Measurements from ENCODE around the gene TJP2.

TJP2 gene

GRCh38 chr9:69190086-69190862, 16.2 kb downstream of the TJP2 start:
- TF ChIP-seq POLR2A (IDR thresholded peaks at IDR 0.05; ENCODE audit: low read depth, low read length): no peak
- FAIRE-seq: no peak
- DNase-seq (ENCODE audit: insufficient read length, low spot score): no peak

- FAIRE-seq (no peak), DNase-seq (ENCODE audit: insufficient read length, low spot score) (no peak)
- TF ChIP-seq POLR2A (IDR thresholded peaks at IDR 0.05; ENCODE audit: low read depth, low read length): no peak
Observed at GRCh38 chr9:69190863-69191181, 16.7 kb downstream of the TJP2 start.

DNA sequence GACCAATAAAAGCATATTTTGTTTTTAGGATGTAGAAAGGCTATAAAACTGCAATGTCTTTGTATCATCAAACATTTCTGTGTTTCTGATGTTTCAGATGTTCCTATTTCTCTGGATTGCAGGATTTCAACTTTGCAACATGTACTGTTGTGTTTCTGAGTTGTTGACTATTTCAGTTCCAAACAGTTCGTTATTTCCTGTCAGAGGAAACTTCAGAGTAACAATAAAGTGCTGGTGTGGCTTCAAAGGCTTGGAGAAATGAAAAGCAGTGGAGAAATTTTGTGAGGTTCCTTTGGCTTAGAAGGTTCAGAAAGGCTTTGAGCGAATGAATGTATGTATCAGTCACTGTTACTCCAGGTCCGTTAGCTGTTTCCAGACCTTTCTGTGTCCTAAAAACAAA, 17.2 kb downstream of the TJP2 start:
- TF ChIP-seq POLR2A (IDR thresholded peaks at IDR 0.05; ENCODE audit: low read depth, low read length): no peak
- no peak for FAIRE-seq
- DNase-seq (ENCODE audit: insufficient read length, low spot score): no peak

DNA sequence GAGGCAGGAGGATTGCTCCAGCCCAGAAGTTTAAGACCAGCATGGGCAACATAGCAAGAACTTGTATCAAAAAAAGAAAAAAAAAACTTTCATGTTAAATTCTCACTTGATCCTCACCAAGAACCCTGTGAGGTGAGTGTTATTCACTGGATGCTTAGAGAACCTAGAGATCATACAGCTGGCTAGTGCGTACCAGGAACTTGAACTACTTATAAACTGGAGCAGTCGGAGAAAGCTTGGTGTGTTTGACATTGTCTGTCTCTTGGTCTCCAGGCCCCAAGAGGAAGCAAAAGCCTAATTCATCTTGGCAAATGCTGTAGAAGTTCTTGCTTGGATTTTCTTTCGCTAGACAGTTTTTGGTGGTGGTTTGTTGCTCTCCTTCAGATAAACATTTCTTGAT, 18.1 kb downstream of the TJP2 start:
- FAIRE-seq: no peak
- DNase-seq (ENCODE audit: insufficient read length, low spot score): no peak
- TF ChIP-seq POLR2A (IDR thresholded peaks at IDR 0.05; ENCODE audit: low read depth, low read length): no peak

DNA sequence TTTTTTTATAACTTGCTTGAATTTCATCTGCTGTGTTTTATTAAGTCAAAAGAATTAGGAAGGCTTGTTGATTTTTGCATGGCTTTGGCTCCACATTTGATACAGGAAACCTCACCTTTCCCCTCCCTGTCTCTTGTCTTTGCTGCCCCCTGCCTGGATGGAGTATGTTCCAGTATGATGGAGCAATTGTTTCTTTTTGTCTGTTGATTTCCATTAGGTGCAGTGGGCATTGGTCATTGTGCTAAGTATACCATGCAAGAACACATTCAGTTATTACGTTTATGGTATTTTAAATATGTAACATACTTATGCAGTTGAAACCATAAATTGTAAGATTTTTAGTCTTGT, 19.6 kb downstream of the TJP2 start:
- DNase-seq (ENCODE audit: insufficient read length, low spot score): no peak
- TF ChIP-seq POLR2A (IDR thresholded peaks at IDR 0.05; ENCODE audit: low read depth, low read length): no peak
- no peak for FAIRE-seq

- no peak for TF ChIP-seq POLR2A (IDR thresholded peaks at IDR 0.05; ENCODE audit: low read depth, low read length)
- DNase-seq (ENCODE audit: insufficient read length, low spot score): no peak
- FAIRE-seq: no peak
Observed at GRCh38 chr9:69194702-69195418, 20.8 kb downstream of the TJP2 start.

DNA sequence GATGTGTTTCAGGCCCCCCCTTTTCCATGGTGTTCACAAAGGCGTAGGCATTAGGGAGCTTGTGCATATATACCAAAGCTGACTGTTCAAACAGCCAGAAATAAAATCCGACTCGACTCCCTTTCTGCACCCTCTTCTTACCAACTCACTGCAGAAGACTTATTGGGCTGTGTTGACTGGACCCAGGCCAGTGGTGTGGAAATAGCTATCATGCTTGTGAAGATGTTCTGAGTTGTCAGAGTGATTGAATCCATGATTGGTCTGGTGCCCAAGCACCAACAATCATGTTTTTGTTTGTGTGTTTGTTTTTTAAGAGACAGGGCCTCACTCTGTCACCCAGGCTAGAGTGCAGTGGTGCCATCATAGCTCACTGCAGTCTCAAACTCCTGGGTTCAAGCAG, 21.6 kb downstream of the TJP2 start:
- no peak for DNase-seq (ENCODE audit: insufficient read length, low spot score)
- no peak for TF ChIP-seq POLR2A (IDR thresholded peaks at IDR 0.05; ENCODE audit: low read depth, low read length)
- FAIRE-seq: no peak

GRCh38 chr9:69197687-69198086, 23.6 kb downstream of the TJP2 start:
- DNase-seq (ENCODE audit: insufficient read length, low spot score): no peak
- FAIRE-seq: no peak
- no peak for TF ChIP-seq POLR2A (IDR thresholded peaks at IDR 0.05; ENCODE audit: low read depth, low read length)

DNA sequence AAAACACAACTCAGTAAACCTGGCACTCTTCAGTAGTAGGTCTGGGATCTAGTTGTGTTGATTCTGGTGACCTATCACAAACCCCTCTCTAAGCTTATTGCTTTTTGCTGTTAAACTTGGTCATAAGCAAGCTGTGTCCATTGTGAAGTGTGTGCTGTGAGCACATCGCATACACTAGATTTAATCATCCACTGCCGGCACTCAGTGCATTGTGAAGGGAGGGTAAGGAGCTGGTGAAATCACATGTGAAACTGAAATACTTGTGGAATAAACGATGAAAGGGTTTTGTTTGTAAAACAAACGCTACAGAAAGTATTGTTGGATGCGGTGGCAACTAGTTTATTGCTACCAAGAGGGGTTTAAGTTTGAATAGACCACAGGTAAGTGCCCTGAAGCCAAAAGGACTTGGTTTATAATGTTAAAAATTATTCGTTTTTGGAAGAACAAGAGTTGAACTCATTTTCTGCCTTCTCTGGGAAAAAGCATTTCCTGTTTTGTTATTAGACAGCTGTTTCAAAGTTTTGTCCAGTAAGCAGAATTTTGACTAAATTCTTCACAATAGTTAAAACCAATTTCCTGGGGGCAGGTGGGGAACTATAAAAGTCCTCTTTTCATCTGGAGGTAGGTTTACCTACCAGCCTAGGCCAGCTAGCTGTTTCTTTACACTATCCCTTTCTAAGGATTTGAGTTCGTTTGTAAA, 24.6 kb downstream of the TJP2 start:
- FAIRE-seq (no peak), DNase-seq (ENCODE audit: insufficient read length, low spot score) (no peak)
- no peak for TF ChIP-seq POLR2A (IDR thresholded peaks at IDR 0.05; ENCODE audit: low read depth, low read length)

DNA sequence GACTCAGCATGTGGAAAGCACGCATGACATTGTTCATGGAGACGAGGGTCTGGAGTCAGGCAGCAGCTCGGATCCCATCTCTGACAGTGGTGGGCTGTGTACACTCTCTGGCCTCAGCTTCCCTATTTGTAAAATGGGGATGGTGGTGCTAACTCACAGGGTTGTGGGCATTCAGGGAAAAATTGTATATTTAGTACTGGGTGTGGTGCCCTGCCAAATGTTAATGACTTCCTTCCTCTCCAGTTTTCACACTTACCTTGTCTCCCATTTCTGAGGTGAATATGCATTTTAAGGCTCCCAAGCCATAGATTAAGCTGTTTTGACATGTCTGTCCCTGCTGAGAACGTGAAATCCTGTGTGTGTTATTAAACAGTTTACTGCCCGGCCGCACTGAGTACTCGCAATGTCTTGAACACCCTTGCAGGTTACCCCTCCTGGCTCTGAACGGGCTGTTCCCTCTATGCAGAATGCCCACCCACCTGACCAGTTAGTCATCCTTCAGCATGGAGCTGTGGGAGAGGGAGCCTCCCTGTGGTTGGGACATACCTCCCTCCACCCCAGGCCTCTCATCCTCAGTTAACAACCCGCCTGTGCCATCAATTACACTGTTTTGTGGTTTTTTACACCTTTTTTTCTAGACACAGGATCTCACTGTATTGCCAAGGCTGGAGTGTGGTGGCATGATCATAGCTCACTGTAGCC, 25.8 kb downstream of the TJP2 start:
- TF ChIP-seq POLR2A (IDR thresholded peaks at IDR 0.05; ENCODE audit: low read depth, low read length): no peak
- DNase-seq (ENCODE audit: insufficient read length, low spot score) (peak; percentile 77), FAIRE-seq (peak; percentile 60)

GRCh38 chr9:69202556-69202955, 28.5 kb downstream of the TJP2 start:
- no peak for TF ChIP-seq POLR2A (IDR thresholded peaks at IDR 0.05; ENCODE audit: low read depth, low read length)
- FAIRE-seq (no peak), DNase-seq (ENCODE audit: insufficient read length, low spot score) (no peak)

DNA sequence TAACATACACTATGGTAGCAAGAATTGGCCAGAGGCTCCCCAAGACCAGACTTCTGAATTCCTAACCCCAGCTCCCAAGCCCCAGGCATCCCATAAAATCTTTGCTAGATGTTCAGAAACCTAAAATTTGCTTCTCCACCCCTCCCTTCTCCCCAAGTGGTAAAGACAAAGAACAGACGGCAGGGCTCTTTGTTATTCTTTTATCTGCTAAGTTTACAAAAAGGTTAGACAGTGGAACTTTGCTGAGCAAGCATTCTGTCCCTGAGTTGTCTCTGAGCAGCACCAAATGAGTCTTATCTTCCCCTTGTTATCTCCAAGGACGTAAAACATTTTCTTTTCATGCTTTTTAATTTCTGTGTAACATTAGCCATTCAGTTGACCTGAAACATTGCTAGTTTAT, 30.2 kb downstream of the TJP2 start:
- FAIRE-seq (no peak), DNase-seq (ENCODE audit: insufficient read length, low spot score) (no peak)
- no peak for TF ChIP-seq POLR2A (IDR thresholded peaks at IDR 0.05; ENCODE audit: low read depth, low read length)

DNA sequence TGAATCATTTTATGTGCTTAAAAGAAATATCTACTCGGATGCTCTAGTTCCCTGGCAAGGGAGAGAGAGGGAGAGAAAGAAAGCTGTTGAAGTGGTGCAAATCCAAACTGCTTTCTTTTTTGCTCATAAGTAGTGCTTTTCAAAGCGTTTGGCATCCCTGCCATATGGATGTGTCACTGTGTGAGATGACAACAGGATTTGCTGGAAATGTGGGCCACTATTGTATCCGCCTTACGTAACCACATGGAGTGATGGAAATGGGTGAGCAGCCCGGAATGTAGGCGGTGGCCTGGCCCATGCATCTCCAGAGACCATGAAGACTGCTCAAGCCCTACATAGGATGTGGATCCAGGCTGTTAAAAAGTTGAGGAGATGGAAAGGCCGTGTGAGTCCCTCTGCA, 30.8 kb downstream of the TJP2 start:
- FAIRE-seq (peak; percentile 58), DNase-seq (ENCODE audit: insufficient read length, low spot score) (no peak)
- TF ChIP-seq POLR2A (IDR thresholded peaks at IDR 0.05; ENCODE audit: low read depth, low read length): no peak

GRCh38 chr9:69206047-69206446, 32.0 kb downstream of the TJP2 start:
- no peak for DNase-seq (ENCODE audit: insufficient read length, low spot score)
- TF ChIP-seq POLR2A (IDR thresholded peaks at IDR 0.05; ENCODE audit: low read depth, low read length): no peak
- no peak for FAIRE-seq

Measured in H54 (cell line).